ENCODE measurements around the gene STX17.

DNA sequence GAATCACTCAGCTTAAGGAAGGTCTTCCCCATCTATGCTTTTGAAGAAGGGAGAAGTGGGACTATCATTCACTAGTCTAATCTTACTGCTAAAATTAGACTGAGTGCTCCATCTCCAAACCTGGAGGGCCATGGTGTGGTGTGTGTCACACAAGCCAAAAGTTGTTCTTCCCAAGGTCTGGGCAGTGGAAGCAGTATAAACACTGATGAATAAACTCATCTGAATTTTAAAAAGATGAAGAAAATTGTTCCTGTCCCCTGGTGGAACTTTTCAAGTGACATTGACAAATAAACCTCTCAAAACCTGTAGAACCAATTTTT is 16.2 kb downstream of the STX17 start:
- TF ChIP-seq, protein P1, sequence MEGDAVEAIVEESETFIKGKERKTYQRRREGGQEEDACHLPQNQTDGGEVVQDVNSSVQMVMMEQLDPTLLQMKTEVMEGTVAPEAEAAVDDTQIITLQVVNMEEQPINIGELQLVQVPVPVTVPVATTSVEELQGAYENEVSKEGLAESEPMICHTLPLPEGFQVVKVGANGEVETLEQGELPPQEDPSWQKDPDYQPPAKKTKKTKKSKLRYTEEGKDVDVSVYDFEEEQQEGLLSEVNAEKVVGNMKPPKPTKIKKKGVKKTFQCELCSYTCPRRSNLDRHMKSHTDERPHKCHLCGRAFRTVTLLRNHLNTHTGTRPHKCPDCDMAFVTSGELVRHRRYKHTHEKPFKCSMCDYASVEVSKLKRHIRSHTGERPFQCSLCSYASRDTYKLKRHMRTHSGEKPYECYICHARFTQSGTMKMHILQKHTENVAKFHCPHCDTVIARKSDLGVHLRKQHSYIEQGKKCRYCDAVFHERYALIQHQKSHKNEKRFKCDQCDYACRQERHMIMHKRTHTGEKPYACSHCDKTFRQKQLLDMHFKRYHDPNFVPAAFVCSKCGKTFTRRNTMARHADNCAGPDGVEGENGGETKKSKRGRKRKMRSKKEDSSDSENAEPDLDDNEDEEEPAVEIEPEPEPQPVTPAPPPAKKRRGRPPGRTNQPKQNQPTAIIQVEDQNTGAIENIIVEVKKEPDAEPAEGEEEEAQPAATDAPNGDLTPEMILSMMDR (IDR thresholded peaks at IDR 0.05) = no peak
- TF ChIP-seq, protein P2, sequence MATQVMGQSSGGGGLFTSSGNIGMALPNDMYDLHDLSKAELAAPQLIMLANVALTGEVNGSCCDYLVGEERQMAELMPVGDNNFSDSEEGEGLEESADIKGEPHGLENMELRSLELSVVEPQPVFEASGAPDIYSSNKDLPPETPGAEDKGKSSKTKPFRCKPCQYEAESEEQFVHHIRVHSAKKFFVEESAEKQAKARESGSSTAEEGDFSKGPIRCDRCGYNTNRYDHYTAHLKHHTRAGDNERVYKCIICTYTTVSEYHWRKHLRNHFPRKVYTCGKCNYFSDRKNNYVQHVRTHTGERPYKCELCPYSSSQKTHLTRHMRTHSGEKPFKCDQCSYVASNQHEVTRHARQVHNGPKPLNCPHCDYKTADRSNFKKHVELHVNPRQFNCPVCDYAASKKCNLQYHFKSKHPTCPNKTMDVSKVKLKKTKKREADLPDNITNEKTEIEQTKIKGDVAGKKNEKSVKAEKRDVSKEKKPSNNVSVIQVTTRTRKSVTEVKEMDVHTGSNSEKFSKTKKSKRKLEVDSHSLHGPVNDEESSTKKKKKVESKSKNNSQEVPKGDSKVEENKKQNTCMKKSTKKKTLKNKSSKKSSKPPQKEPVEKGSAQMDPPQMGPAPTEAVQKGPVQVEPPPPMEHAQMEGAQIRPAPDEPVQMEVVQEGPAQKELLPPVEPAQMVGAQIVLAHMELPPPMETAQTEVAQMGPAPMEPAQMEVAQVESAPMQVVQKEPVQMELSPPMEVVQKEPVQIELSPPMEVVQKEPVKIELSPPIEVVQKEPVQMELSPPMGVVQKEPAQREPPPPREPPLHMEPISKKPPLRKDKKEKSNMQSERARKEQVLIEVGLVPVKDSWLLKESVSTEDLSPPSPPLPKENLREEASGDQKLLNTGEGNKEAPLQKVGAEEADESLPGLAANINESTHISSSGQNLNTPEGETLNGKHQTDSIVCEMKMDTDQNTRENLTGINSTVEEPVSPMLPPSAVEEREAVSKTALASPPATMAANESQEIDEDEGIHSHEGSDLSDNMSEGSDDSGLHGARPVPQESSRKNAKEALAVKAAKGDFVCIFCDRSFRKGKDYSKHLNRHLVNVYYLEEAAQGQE (IDR thresholded peaks at IDR 0.05; ENCODE audit: insufficient read depth in 1 of 2, low read depth in 2 of 2, low read length in 1 of 2) = no peak
- no peak for TF ChIP-seq POLR2AphosphoS5 (IDR thresholded peaks at IDR 0.05; ENCODE audit: low read depth, low read length)
